Psoas muscle (tissue), 8 donors: ENCODE measurements around the gene TGFA. TPM values are rescaled to one million over a fixed set of nuclear protein-coding genes. Genes with fewer than 3 reads are reported as not detected.

Experiments used
- ATAC-seq, 4 donors: fragments of 200-7000 bp; cut with Tn5 transposase; one replicate each; pipeline ENCODE4 v1.9.1; 2020; ENCODE audit warnings: moderate library complexity in 3 of 4, mild to moderate bottlenecking in 2 of 4
- DNase-seq, 2 donors: peaks; one replicate each; pipeline ENCODE4 v3.0.0-alpha.2; 2020
- H3K27ac ChIP-seq: fragments of 200-600 bp; one replicate; pipeline ENCODE4 v1.8.0; 2022
- H3K27me3 ChIP-seq, 3 donors: fragments of 200-600 bp in 1 of 3; one replicate each; pipeline versions ENCODE4 v1.6.1 to v1.8.0; 2013 to 2022; ENCODE audit warnings: low read length in 2 of 3, mild to moderate bottlenecking in 2 of 3, moderate library complexity in 1 of 3; ENCODE audit not compliant: insufficient read depth in 3 of 3
- H3K36me3 ChIP-seq, 2 donors: fragments of 200-600 bp in 1 of 2; one replicate each; pipeline versions ENCODE4 v1.6.1 to v1.8.0; 2013 to 2022; ENCODE audit warnings: low read depth in 1 of 2, mild to moderate bottlenecking in 1 of 2, moderate library complexity in 1 of 2; ENCODE audit not compliant: insufficient read depth in 1 of 2
- H3K4me1 ChIP-seq: fragments of 200-600 bp; one replicate; pipeline ENCODE4 v1.8.0; 2022
- H3K4me3 ChIP-seq: fragments of 200-600 bp; one replicate; pipeline ENCODE4 v1.8.0; 2022; ENCODE audit warnings: mild to moderate bottlenecking
- H3K9me3 ChIP-seq: fragments of 200-600 bp; one replicate; pipeline ENCODE4 v1.8.0; 2022
- WGBS, 3 donors: extraction: QIAGEN DNeasy Blood & Tissue Kit; methylation state at CpG; one replicate each; pipeline versions ENCODE4 v1.1.6 to v1.1.7; 2013; 5-methylcytosine and 5-hydroxymethylcytosine counted together
- intact Hi-C, 2 donors: fragments of 100-400 bp; cut with DNase I; formaldehyde crosslinking; loops; one replicate each; pipeline versions ENCODE4 v1.11.0 to v1.14.2; 2022
- long read RNA-seq, 2 donors: library from polyadenylated mRNA; unstranded; transcript quantifications; one replicate each; pipeline ENCODE4 v2.0.0, GENCODE V29; 2021
- polyA plus RNA-seq, 3 donors: library from polyadenylated mRNA; stranded (reverse); fragments of 200-250 nt; gene quantifications; one replicate each; pipeline ENCODE4 v1.2.3, GENCODE V29; 2013
- total RNA-seq, 4 donors: library from RNA; stranded (reverse); fragmentation: NEBNext Ultra II Directional in 2 of 4; extraction: Animal tissue kit (Norgen Biotek cat#: 25700) in 2 of 4; gene quantifications; one replicate each; pipeline versions ENCODE4 v1.2.1 to v1.2.4, GENCODE V29; 2021 to 2023
- TF ChIP-seq, protein P1 (sequence below): fragments of 200-600 bp; IDR thresholded peaks from one replicate; pipeline ENCODE4 v1.8.0; 2022; ENCODE audit warnings: antibody characterized with exemption
- donor health status: healthy with polysubstance abuse.
- donor health status: DM: no; HTN: no; CAD: no; lungs with moderate emphysema.
- donor health status: Bipolar disorder and iron deficiency.
- donor health status: healthy.
- donor health status: DM: yes; HTN: yes; CAD: no.
- donor health status: DM: no; HTN: no; CAD: no.
- donor health status: DM: no; HTN: no; CAD: no.
- donor health status: DM: yes; HTN: yes; CAD: no.

The TGFA gene
- total RNA-seq = under 1 TPM; 0.08 to 0.39 (median 0.18) TPM
- under 1 TPM; 0.03 to 0.12 (median 0.09) TPM for polyA plus RNA-seq
- long read RNA-seq, donor 1 = 0 reads
- long read RNA-seq, donor 2 = 0 reads

DNA sequence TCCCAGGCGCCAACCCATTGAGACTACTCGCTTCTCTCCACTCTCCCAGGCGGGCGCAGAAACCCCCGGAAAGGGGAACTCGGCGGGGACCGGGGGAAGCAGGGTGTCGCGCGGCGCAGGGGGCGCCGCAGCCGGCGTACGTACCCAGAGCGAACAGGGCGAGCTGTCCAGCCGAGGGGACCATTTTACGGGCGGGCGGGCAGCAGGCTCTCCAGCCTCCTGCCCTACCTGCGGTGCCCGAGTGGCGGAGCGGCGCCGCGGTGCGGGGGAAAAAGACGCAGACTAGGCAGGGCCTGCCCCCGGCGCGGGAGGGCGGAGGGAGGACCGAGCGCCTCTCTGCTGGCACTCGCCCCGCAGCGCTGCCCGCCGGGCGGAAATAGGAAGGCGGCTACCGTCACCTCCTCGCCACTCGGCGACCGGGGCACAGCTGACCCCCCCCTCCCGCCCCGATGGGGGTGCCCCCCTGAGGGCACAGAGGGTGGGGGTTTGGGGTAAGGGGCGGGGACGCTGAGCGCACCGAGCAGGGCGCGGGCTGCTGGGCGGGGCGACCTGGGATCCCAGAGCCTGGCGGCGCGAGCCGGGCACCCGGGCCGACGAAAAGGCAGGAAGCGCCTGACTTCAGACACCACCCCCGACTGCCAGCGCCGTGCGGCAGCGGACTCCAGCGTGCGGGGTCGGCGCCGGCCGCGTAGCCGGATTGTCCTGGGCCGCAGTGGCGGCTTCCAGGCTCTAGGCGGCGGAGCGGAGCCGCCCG lies at the start of gene TGFA:
Gene TGFA, minus strand, starts transcription at position 243 of the 754 bp plus-strand sequence. Its CDS starts 59 bp downstream, at position 184.
- TF ChIP-seq, protein P1, sequence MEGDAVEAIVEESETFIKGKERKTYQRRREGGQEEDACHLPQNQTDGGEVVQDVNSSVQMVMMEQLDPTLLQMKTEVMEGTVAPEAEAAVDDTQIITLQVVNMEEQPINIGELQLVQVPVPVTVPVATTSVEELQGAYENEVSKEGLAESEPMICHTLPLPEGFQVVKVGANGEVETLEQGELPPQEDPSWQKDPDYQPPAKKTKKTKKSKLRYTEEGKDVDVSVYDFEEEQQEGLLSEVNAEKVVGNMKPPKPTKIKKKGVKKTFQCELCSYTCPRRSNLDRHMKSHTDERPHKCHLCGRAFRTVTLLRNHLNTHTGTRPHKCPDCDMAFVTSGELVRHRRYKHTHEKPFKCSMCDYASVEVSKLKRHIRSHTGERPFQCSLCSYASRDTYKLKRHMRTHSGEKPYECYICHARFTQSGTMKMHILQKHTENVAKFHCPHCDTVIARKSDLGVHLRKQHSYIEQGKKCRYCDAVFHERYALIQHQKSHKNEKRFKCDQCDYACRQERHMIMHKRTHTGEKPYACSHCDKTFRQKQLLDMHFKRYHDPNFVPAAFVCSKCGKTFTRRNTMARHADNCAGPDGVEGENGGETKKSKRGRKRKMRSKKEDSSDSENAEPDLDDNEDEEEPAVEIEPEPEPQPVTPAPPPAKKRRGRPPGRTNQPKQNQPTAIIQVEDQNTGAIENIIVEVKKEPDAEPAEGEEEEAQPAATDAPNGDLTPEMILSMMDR = peak; percentile 54
- WGBS, 3 donors = 0 to 1% (median 1%) methylated on average over 64 to 88 of the region's 88 CpGs
- H3K4me1 ChIP-seq = peaks cover 8% of the 10 kb centered on the region
- peak; percentile 54 to 78 for DNase-seq
- ATAC-seq = peak; percentile 81 to 91 (median 88)
- intact Hi-C loops = no loop called here
- H3K27me3 ChIP-seq = peaks cover 0 to 56% (median 12%) of the 10 kb centered on the region in 3 donors
- peak within 1 kb of the TSS; percentile 80 for H3K4me3 ChIP-seq
- H3K27ac ChIP-seq = no peak within 1 kb of the TSS
- H3K36me3 ChIP-seq = no peaks in the 10 kb centered on the region
- no peaks in the 10 kb centered on the region for H3K9me3 ChIP-seq

DNA sequence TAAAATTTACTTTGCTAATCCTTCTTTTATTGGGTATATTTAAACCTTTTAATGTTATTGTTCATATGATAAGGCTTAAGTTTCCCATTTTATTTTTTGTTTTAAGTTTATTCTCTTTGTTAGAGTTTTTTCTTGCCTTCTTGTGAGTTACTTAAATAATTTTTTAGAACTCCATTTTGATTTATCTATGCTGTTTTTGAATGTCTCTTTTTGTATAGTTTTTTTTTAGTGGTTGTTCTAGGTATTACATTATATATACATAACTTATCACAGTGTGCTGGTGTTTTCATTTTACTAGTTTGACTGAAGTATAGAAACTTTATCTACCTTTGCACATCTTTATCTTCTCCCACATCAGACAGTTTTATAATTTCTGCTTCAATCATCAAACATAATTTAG lies 49.4 kb upstream of the TGFA start:
- H3K9me3 ChIP-seq = peaks cover 5% of the 10 kb centered on the region
- H3K4me1 ChIP-seq = no peaks in the 10 kb centered on the region
- no peak overlapping the region for H3K4me3 ChIP-seq
- intact Hi-C loops = no loop called here
- no peak for ATAC-seq
- no peaks in the 10 kb centered on the region for H3K36me3 ChIP-seq
- TF ChIP-seq, protein P1 = no peak
- peaks cover 0 to 8% (median 0%) of the 10 kb centered on the region in 3 donors for H3K27me3 ChIP-seq
- no peak for DNase-seq
- no peak overlapping the region for H3K27ac ChIP-seq

DNA sequence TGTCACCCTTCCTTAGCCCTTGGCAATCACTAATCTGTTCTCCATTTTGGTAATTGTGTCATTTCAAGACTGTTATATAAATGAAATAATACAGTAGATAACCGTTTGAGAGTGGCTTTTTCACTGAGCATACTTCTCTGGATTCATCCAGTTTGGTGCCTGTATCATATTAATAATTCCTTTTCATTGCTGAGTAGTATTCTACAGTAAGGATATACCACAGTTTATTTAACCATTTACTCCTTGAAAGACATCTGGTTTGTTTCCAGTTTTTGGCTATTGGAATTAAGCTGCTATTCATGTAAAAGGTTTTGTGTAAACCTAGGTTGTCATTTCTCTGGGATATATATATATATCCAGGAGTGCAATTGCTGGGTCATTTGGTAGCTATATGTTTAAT lies 44.6 kb upstream of the TGFA start:
- WGBS, 3 donors = 29 to 48% (median 47%) methylated on average over 1 of the region's 1 CpG
- intact Hi-C loops = no loop called here
- TF ChIP-seq, protein P1 = no peak
- Histone ChIP-seq H3K36me3 (no peaks in the 10 kb centered on the region), H3K27ac (no peak overlapping the region), H3K27me3 (no peaks in the 10 kb centered on the region), H3K9me3 (peaks cover 6% of the 10 kb centered on the region), H3K4me1 (no peaks in the 10 kb centered on the region), H3K4me3 (no peak overlapping the region)
- DNase-seq (no peak), ATAC-seq (no peak)

DNA sequence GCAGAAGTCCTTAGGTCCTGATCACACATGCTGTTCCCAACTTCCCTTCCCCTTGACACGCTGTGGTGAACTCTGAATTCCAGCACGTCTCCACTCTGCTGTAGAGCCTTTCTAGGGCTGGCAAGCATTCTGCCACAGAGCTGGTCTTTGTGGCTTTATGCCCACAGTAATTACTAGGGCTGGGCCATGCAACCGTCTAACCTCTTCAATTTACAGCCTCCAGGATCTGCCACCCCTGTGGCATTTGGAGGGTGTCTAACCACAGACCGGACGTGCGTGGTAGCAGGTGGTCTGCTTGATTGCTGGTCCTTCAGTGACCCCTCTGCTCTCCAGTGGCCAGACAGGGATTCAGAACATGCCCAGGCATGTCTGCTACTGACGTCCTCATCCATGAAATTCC lies 43.1 kb upstream of the TGFA start:
- Histone ChIP-seq H3K4me3 (no peak overlapping the region), H3K4me1 (no peaks in the 10 kb centered on the region), H3K9me3 (peaks cover 6% of the 10 kb centered on the region), H3K27ac (no peak overlapping the region), H3K36me3 (no peaks in the 10 kb centered on the region), H3K27me3 (no peaks in the 10 kb centered on the region)
- DNase-seq = no peak
- no peak for ATAC-seq
- WGBS, 3 donors = 27 to 34% (median 27%) methylated on average over 7 of the region's 7 CpGs
- intact Hi-C loops = no loop called here
- TF ChIP-seq, protein P1 = no peak
